Measurements from ENCODE around the gene DNM3.

DNA sequence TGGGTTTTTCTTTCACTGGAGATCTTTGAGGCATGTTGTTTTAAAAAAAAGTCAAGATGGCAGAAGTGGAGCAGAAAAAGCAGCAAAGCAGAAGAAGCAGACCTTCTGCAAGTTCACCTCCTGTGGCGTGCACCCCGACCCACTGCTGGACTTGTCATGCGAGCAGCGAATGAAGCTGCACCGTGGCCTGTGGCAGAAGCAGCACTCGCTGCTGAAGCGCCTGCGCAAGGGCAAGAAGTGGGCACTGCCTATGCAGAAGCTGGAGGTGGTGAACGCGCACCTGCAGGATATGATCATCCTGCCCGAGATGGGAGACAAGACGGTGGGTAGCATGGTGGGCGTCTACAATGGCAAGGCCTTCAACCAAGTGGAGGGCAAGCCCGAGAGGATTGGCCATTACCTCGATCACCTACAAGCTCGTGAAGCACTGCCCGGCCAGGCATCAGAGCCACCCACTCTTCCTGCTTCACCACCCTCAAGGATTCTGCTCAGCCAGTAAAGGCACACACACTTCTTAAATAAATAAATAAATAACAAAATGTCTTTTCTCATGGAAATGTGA, 37.8 kb upstream of the DNM3 start:
- TF ChIP-seq, protein P1, sequence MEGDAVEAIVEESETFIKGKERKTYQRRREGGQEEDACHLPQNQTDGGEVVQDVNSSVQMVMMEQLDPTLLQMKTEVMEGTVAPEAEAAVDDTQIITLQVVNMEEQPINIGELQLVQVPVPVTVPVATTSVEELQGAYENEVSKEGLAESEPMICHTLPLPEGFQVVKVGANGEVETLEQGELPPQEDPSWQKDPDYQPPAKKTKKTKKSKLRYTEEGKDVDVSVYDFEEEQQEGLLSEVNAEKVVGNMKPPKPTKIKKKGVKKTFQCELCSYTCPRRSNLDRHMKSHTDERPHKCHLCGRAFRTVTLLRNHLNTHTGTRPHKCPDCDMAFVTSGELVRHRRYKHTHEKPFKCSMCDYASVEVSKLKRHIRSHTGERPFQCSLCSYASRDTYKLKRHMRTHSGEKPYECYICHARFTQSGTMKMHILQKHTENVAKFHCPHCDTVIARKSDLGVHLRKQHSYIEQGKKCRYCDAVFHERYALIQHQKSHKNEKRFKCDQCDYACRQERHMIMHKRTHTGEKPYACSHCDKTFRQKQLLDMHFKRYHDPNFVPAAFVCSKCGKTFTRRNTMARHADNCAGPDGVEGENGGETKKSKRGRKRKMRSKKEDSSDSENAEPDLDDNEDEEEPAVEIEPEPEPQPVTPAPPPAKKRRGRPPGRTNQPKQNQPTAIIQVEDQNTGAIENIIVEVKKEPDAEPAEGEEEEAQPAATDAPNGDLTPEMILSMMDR (IDR thresholded peaks at IDR 0.05; ENCODE audit: low read depth, low read length, poor library complexity, severe bottlenecking): no peak
- TF ChIP-seq EZH2phosphoT487 (IDR thresholded peaks at IDR 0.05; ENCODE audit: borderline replicate concordance, low read length): no peak

Data from DOHH2 (cell line).